Measurements from ENCODE around the gene CYP2E1. TPM values are rescaled to one million over a fixed set of nuclear protein-coding genes. Genes with fewer than 3 reads are reported as not detected.

CYP2E1 gene
- polyA plus RNA-seq, 1 experiment = 1.3 TPM

GRCh38 chr10:133528845-133529575, 1.8 kb downstream of the CYP2E1 start:
- no peak for DNase-seq (ENCODE audit: low read depth, low spot score)
- TF ChIP-seq CTCF (IDR thresholded peaks at IDR 0.05; ENCODE audit: low read depth, low read length) = no peak
- no peak overlapping the region for H3K27ac ChIP-seq (ENCODE audit: low read depth, low read length)
- POLR2A ChIA-PET = no interaction called here
- no peak overlapping the region for H3K4me3 ChIP-seq (ENCODE audit: low read depth, low read length)
- peaks cover 11% of the 10 kb centered on the region for H3K9me3 ChIP-seq (ENCODE audit: control insufficient read depth, insufficient read depth, low read length)
- CTCF ChIA-PET = interaction anchor here (0.8 to 1.3 kb wide), 2 partner anchors 9 to 13 kb away, joined by 5 read pairs; no protein-coding TSS in a partner anchor
- peaks cover 37% of the 10 kb centered on the region for H3K27me3 ChIP-seq (ENCODE audit: control insufficient read depth, insufficient read depth, low read length)

- DNase-seq (ENCODE audit: low read depth, low spot score) = no peak
- no peak for TF ChIP-seq CTCF (IDR thresholded peaks at IDR 0.05; ENCODE audit: low read depth, low read length)
- peaks cover 37% of the 10 kb centered on the region for H3K27me3 ChIP-seq (ENCODE audit: control insufficient read depth, insufficient read depth, low read length)
Observed at GRCh38 chr10:133529576-133529946, 2.4 kb downstream of the CYP2E1 start.

GRCh38 chr10:133530506-133530905, 3.3 kb downstream of the CYP2E1 start:
- H3K4me3 ChIP-seq (ENCODE audit: low read depth, low read length) = no peak overlapping the region
- no peak for DNase-seq (ENCODE audit: low read depth, low spot score)
- CTCF ChIA-PET = no interaction called here
- no peak for TF ChIP-seq CTCF (IDR thresholded peaks at IDR 0.05; ENCODE audit: low read depth, low read length)
- peaks cover 37% of the 10 kb centered on the region for H3K27me3 ChIP-seq (ENCODE audit: control insufficient read depth, insufficient read depth, low read length)
- no peak overlapping the region for H3K27ac ChIP-seq (ENCODE audit: low read depth, low read length)
- POLR2A ChIA-PET = no interaction called here
- H3K9me3 ChIP-seq (ENCODE audit: control insufficient read depth, insufficient read depth, low read length) = peaks cover 16% of the 10 kb centered on the region

More at GRCh38 chr10:133529576-133529946, 2.4 kb downstream of the CYP2E1 start:
- ChIA-PET POLR2A (no interaction called here), CTCF (interaction anchor here (0.8 to 1.3 kb wide), 2 partner anchors 9 to 13 kb away, joined by 5 read pairs; no protein-coding TSS in a partner anchor)
- Histone ChIP-seq H3K4me3 (ENCODE audit: low read depth, low read length) (no peak overlapping the region), H3K27ac (ENCODE audit: low read depth, low read length) (no peak overlapping the region), H3K9me3 (ENCODE audit: control insufficient read depth, insufficient read depth, low read length) (peaks cover 16% of the 10 kb centered on the region)

GRCh38 chr10:133532871-133533270, 5.7 kb downstream of the CYP2E1 start:
- ChIA-PET POLR2A (no interaction called here), CTCF (no interaction called here)
- H3K9me3 ChIP-seq (ENCODE audit: control insufficient read depth, insufficient read depth, low read length) = peaks cover 15% of the 10 kb centered on the region

More at GRCh38 chr10:133532871-133533270, 5.7 kb downstream of the CYP2E1 start:
- TF ChIP-seq CTCF (IDR thresholded peaks at IDR 0.05; ENCODE audit: low read depth, low read length) = no peak
- no peak overlapping the region for H3K4me3 ChIP-seq (ENCODE audit: low read depth, low read length)
- no peak overlapping the region for H3K27ac ChIP-seq (ENCODE audit: low read depth, low read length)
- DNase-seq (ENCODE audit: low read depth, low spot score) = no peak
- H3K27me3 ChIP-seq (ENCODE audit: control insufficient read depth, insufficient read depth, low read length) = peaks cover 30% of the 10 kb centered on the region
